ENCODE data around the gene PEX11A. TPM values are rescaled to one million over a fixed set of nuclear protein-coding genes. Genes with fewer than 3 reads are reported as not detected.

Gene PEX11A
- total and polyA plus RNA-seq, 2 donors (not counting 3 experiments of a cell fraction or from before 2014, with no cell fraction given): 3.2 to 4.4 TPM

DNA sequence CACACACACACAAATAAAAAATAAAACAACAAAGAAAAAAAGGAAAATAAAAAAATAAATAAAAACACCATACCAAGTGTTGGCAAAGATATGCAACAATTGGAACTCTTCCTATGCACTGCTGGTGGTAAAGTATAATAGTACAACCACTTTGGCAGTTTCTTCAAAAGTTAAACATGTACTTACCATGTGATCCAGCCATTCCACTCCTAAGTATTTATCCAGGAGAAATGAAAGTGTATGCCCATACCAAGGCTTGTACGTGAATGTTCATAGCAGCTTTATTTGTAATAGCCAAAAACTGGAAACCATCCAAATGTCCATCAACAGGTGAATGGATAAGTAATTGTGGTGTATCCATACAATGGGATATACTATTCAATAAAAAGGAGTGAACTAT lies 17.0 kb upstream of the PEX11A start:
- Histone ChIP-seq H3K9me3 (replicated peaks; ENCODE audit: control insufficient read depth, insufficient read depth, low read length) (no peaks in the 10 kb centered on the region), H3K9me1 (replicated peaks; ENCODE audit: control insufficient read depth, extremely low read depth, insufficient read depth, low read length) (no peaks in the 10 kb centered on the region), H3K79me2 (ENCODE audit: control insufficient read depth, insufficient read depth, low read length) (no peaks in the 10 kb centered on the region), H2AFZ (ENCODE audit: low read depth, low read length) (no peak overlapping the region), H3K36me3 (ENCODE audit: control insufficient read depth in 2 of 2, extremely low read depth in 1 of 2, insufficient read depth in 2 of 2, low read length in 2 of 2) (no peaks in the 10 kb centered on the region), H3K4me2 (ENCODE audit: insufficient read depth, low read length) (no peak overlapping the region), H3K27me3 (ENCODE audit: control insufficient read depth in 2 of 2, insufficient read depth in 2 of 2, low read length in 2 of 2) (peaks cover 22 to 43% of the 10 kb centered on the region in 2 experiments), H4K20me1 (replicated peaks; ENCODE audit: control insufficient read depth, extremely low read depth, insufficient read depth, low read length) (no peaks in the 10 kb centered on the region), H3K27ac (ENCODE audit: insufficient read depth, low read depth, low read length) (no peak overlapping the region), H3K4me3 (replicated peaks in 1 of 3; ENCODE audit: insufficient read depth in 1 of 3, low read depth in 1 of 3, low read length in 3 of 3) (no peak overlapping the region), H3K4me1 (ENCODE audit: control insufficient read depth, extremely low read depth, insufficient read depth, low read length) (no peaks in the 10 kb centered on the region), H3K9ac (replicated peaks; ENCODE audit: extremely low read depth, insufficient read depth, low read length) (no peak overlapping the region)
- DNase-seq (ENCODE audit: low read depth, low spot score) (no peak), FAIRE-seq (no peak)
- ChIA-PET POLR2A (no interaction called here), CTCF (interaction anchor here (1.5 kb wide), 1 partner anchor 11 kb away, joined by 4 read pairs; no protein-coding TSS in a partner anchor)
- BruUV-seq (replicated peaks): no TSS peak
- dilution Hi-C loops (cut with MboI; ENCODE audit: extremely low pct_ligation_motif_present, low sequenced_read_pairs) (no loop called here), intact Hi-C loops (cut with micrococcal nuclease) (no loop called here)
- TF ChIP-seq, protein P1, sequence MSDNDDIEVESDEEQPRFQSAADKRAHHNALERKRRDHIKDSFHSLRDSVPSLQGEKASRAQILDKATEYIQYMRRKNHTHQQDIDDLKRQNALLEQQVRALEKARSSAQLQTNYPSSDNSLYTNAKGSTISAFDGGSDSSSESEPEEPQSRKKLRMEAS (IDR thresholded peaks at IDR 0.05; ENCODE audit: insufficient read depth, insufficient read length): no peak
- no peak for TF ChIP-seq MYC (IDR thresholded peaks at IDR 0.05; ENCODE audit: low read depth, low read length)
- no peak for TF ChIP-seq JUN (IDR thresholded peaks at IDR 0.05; ENCODE audit: borderline replicate concordance, insufficient read depth, insufficient read length, low read depth)
- TF ChIP-seq FOS (IDR thresholded peaks at IDR 0.05; ENCODE audit: borderline replicate concordance, insufficient read depth, low read length): no peak
- TF ChIP-seq POLR2AphosphoS5 (IDR thresholded peaks at IDR 0.05; ENCODE audit: insufficient read depth, low read depth, low read length): no peak
- TF ChIP-seq, protein P2, sequence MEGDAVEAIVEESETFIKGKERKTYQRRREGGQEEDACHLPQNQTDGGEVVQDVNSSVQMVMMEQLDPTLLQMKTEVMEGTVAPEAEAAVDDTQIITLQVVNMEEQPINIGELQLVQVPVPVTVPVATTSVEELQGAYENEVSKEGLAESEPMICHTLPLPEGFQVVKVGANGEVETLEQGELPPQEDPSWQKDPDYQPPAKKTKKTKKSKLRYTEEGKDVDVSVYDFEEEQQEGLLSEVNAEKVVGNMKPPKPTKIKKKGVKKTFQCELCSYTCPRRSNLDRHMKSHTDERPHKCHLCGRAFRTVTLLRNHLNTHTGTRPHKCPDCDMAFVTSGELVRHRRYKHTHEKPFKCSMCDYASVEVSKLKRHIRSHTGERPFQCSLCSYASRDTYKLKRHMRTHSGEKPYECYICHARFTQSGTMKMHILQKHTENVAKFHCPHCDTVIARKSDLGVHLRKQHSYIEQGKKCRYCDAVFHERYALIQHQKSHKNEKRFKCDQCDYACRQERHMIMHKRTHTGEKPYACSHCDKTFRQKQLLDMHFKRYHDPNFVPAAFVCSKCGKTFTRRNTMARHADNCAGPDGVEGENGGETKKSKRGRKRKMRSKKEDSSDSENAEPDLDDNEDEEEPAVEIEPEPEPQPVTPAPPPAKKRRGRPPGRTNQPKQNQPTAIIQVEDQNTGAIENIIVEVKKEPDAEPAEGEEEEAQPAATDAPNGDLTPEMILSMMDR (IDR thresholded peaks at IDR 0.05; ENCODE audit: extremely low read depth in 1 of 2, insufficient read depth in 1 of 2, low read depth in 1 of 2, low read length in 2 of 2): no peak
- no peak for TF ChIP-seq EZH2 (IDR thresholded peaks at IDR 0.05; ENCODE audit: borderline replicate concordance, low read depth, low read length, severe bottlenecking)
- TF ChIP-seq GATA2 (IDR thresholded peaks at IDR 0.05; ENCODE audit: insufficient read depth, insufficient read length, low read depth, low read length): no peak
- TF ChIP-seq POLR2A (IDR thresholded peaks at IDR 0.05; ENCODE audit: low read depth, low read length): no peak
